Measurements from ENCODE around the gene PNPLA7. TPM values are rescaled to one million over a fixed set of nuclear protein-coding genes. Genes with fewer than 3 reads are reported as not detected.

PNPLA7 gene
- total RNA-seq, 4 donors from 2014 or later = 11.4 to 48.6 (median 27.2) TPM

DNA sequence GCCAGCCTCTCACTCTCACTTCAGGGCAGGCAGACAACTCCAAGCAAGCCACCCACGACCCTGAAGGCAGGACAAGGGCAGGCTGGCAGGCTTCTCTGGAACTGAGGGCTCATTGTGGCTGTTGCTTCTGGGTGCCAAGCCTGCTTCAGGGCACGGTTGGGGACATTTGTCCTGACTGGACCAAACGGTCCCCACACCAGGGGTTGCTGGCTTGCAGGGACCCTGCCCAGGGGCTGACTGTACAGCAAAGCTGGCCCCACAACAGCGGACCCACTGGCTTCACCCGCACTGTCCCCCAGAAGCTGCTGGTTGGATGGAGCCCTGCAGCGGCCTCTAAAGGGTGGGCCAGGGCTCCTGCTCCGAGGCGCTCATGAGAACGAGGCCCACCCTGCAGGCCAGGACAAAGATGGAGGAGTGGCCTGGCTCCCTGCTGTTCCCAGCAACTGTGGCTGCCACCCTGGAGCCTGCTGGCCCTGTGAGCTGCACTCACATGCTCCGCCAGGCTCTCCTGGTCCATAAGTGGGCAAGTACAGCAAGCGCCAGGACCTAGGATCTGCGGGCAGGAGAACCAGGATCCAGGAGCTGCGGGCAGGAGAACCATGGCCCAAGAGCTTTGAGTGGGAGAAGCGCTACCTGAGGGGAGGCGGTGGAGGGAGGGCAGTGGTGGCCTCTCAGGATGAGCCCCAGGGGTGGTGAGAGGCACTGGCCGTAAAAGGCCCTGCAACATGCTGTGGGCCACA, 56.7 kb downstream of the PNPLA7 start:
- Histone ChIP-seq H3K27ac (peak overlapping the region in 1 of 4 donors; percentile 25), H3K9me3 (no peaks in the 10 kb centered on the region), H3K4me1 (no peaks in the 10 kb centered on the region), H3K36me3 (peaks cover 0 to 5% (median 0%) of the 10 kb centered on the region in 3 donors), H3K4me3 (no peak overlapping the region), H3K27me3 (no peaks in the 10 kb centered on the region)
- no peak for TF ChIP-seq CTCF (IDR thresholded peaks at IDR 0.05)
- TF ChIP-seq POLR2A (IDR thresholded peaks at IDR 0.05) = no peak
- DNase-seq = no peak

DNA sequence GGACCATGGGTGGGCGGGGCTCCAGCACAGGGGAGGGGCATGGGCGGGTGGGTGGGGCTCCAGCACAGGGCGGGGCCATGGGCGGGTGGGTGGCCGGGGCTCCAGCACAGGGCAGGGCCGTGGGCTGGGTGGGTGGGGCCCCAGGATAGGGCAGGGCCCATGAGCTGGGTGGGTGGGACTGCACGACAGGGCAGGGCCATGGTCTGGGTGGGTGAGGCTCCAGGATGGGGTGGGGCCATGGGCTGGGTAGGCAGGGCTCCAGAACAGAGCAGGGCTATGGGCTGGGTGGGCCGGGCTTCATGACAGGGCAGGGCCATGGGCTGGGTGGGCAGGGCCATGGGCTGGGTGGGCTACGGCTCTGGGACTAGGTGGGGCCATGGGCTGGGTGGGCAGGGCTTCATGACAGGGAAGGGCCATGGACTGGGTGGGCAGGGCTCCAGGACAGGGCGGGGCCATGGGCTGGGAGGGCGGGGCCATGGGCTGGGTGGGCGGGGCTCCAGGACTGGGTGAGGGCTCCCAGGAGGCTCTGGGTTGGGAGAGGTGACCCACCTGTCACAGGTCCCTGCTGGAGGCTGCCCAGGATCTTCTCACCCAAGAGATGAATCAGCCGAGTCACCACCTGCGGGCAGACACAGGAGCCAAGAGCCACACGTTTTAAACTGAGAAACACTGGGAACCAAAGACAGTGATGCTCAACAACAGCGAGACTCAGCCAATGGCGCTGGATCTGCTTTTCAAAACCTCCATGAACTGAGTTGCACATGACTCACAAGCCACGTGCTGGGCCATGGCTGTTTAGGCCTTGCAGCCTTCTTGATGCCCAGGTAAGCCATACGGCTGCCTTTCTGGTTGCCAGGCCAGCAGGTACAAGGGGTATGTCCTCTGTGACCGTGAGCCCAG, 57.5 kb downstream of the PNPLA7 start:
- Histone ChIP-seq H3K9me3 (no peaks in the 10 kb centered on the region), H3K27ac (peak overlapping the region in 1 of 4 donors; percentile 21), H3K4me1 (no peaks in the 10 kb centered on the region), H3K4me3 (no peak overlapping the region), H3K36me3 (peaks cover 0 to 5% (median 0%) of the 10 kb centered on the region in 3 donors), H3K27me3 (no peaks in the 10 kb centered on the region)
- TF ChIP-seq POLR2A (IDR thresholded peaks at IDR 0.05) (no peak), CTCF (IDR thresholded peaks at IDR 0.05) (no peak)
- DNase-seq = peak in 1 of 3 donors; percentile 63

- no peak for DNase-seq
- H3K27me3 ChIP-seq = no peaks in the 10 kb centered on the region
- no peak for TF ChIP-seq CTCF (IDR thresholded peaks at IDR 0.05)
- TF ChIP-seq POLR2A (IDR thresholded peaks at IDR 0.05) = no peak
- no peaks in the 10 kb centered on the region for H3K4me1 ChIP-seq
- peaks cover 0 to 4% (median 0%) of the 10 kb centered on the region in 3 donors for H3K36me3 ChIP-seq
- H3K27ac ChIP-seq = no peak overlapping the region
- H3K9me3 ChIP-seq = no peaks in the 10 kb centered on the region
- H3K4me3 ChIP-seq = no peak overlapping the region
These were observed 58.3 kb downstream of the PNPLA7 start for GRCh38 chr9:137491735-137492432.

- Histone ChIP-seq H3K27ac (no peak overlapping the region), H3K4me3 (no peak overlapping the region), H3K4me1 (no peaks in the 10 kb centered on the region), H3K36me3 (no peaks in the 10 kb centered on the region), H3K9me3 (no peaks in the 10 kb centered on the region), H3K27me3 (no peaks in the 10 kb centered on the region)
- no peak for DNase-seq
- no peak for TF ChIP-seq POLR2A (IDR thresholded peaks at IDR 0.05)
- TF ChIP-seq CTCF (IDR thresholded peaks at IDR 0.05) = no peak
These were observed 59.5 kb downstream of the PNPLA7 start for GRCh38 chr9:137490532-137491186.

DNA sequence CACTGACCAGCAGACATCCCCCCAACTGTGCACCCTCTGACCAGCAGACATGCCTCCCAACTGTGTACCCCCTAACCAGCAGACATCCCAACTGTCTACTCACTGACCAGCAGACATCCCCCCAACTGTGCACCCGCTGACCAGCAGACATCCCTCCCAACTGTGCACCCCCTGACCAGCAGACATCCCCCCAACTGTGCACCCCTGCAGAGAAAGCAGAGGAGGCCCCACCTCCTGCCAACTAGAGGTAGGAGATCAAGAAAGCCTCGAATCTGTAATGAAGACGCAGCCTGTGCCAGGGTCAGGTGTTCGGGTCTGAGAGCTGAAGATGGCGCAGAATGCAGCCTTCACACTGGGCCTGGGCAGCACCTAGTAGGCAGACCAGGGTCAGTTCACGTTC, 61.3 kb downstream of the PNPLA7 start:
- Histone ChIP-seq H3K27ac (no peak overlapping the region), H3K9me3 (no peaks in the 10 kb centered on the region), H3K4me3 (no peak overlapping the region), H3K36me3 (no peaks in the 10 kb centered on the region), H3K27me3 (no peaks in the 10 kb centered on the region), H3K4me1 (no peaks in the 10 kb centered on the region)
- no peak for DNase-seq
- TF ChIP-seq CTCF (IDR thresholded peaks at IDR 0.05) (no peak), POLR2A (IDR thresholded peaks at IDR 0.05) (no peak)
